Measurements from ENCODE around the gene GSTCD. TPM values are rescaled to one million over a fixed set of nuclear protein-coding genes. Genes with fewer than 3 reads are reported as not detected.

GSTCD gene
- total RNA-seq, 1 donor from 2014 or later = 13.9 TPM

GRCh38 chr4:105822061-105822460, 113.5 kb downstream of the GSTCD start:
- Mint-ChIP-seq H3K4me3 (ENCODE audit: unreplicated experiment) (no peak overlapping the region), H3K36me3 (ENCODE audit: unreplicated experiment) (no peaks in the 10 kb centered on the region), H3K27me3 (ENCODE audit: unreplicated experiment) (no peaks in the 10 kb centered on the region), H3K4me1 (ENCODE audit: low read depth, unreplicated experiment) (no peaks in the 10 kb centered on the region), H3K27ac (ENCODE audit: unreplicated experiment) (no peak overlapping the region), H3K9me3 (ENCODE audit: unreplicated experiment) (no peaks in the 10 kb centered on the region)
- DNase-seq = no peak
- no peak for TF ChIP-seq CTCF (IDR thresholded peaks at IDR 0.05; ENCODE audit: partially characterized antibody, unreplicated experiment)

GRCh38 chr4:105828074-105828473, 119.5 kb downstream of the GSTCD start:
- no peak for DNase-seq
- no peaks in the 10 kb centered on the region for H3K4me1 Mint-ChIP-seq (ENCODE audit: low read depth, unreplicated experiment)
- H3K36me3 Mint-ChIP-seq (ENCODE audit: unreplicated experiment) = peaks cover 6% of the 10 kb centered on the region
- no peak for TF ChIP-seq CTCF (IDR thresholded peaks at IDR 0.05; ENCODE audit: partially characterized antibody, unreplicated experiment)
- H3K9me3 Mint-ChIP-seq (ENCODE audit: unreplicated experiment) = no peaks in the 10 kb centered on the region
- H3K27me3 Mint-ChIP-seq (ENCODE audit: unreplicated experiment) = no peaks in the 10 kb centered on the region
- H3K27ac Mint-ChIP-seq (ENCODE audit: unreplicated experiment) = no peak overlapping the region
- no peak overlapping the region for H3K4me3 Mint-ChIP-seq (ENCODE audit: unreplicated experiment)

GRCh38 chr4:105831189-105831588, 122.6 kb downstream of the GSTCD start:
- H3K27ac Mint-ChIP-seq (ENCODE audit: unreplicated experiment) = no peak overlapping the region
- TF ChIP-seq CTCF (IDR thresholded peaks at IDR 0.05; ENCODE audit: partially characterized antibody, unreplicated experiment) = no peak

GRCh38 chr4:105835177-105835576, 126.6 kb downstream of the GSTCD start:
- Mint-ChIP-seq H3K27me3 (ENCODE audit: unreplicated experiment) (no peaks in the 10 kb centered on the region), H3K36me3 (ENCODE audit: unreplicated experiment) (peaks cover 7% of the 10 kb centered on the region), H3K4me3 (ENCODE audit: unreplicated experiment) (no peak overlapping the region), H3K27ac (ENCODE audit: unreplicated experiment) (no peak overlapping the region), H3K9me3 (ENCODE audit: unreplicated experiment) (no peaks in the 10 kb centered on the region), H3K4me1 (ENCODE audit: low read depth, unreplicated experiment) (no peaks in the 10 kb centered on the region)
- no peak for TF ChIP-seq CTCF (IDR thresholded peaks at IDR 0.05; ENCODE audit: partially characterized antibody, unreplicated experiment)
- no peak for DNase-seq

More at GRCh38 chr4:105831189-105831588, 122.6 kb downstream of the GSTCD start:
- Mint-ChIP-seq H3K4me1 (ENCODE audit: low read depth, unreplicated experiment) (no peaks in the 10 kb centered on the region), H3K27me3 (ENCODE audit: unreplicated experiment) (no peaks in the 10 kb centered on the region), H3K36me3 (ENCODE audit: unreplicated experiment) (peaks cover 13% of the 10 kb centered on the region), H3K4me3 (ENCODE audit: unreplicated experiment) (no peak overlapping the region), H3K9me3 (ENCODE audit: unreplicated experiment) (no peaks in the 10 kb centered on the region)
- DNase-seq = no peak

- no peaks in the 10 kb centered on the region for H3K27me3 Mint-ChIP-seq (ENCODE audit: unreplicated experiment)
- no peaks in the 10 kb centered on the region for H3K9me3 Mint-ChIP-seq (ENCODE audit: unreplicated experiment)
- H3K4me3 Mint-ChIP-seq (ENCODE audit: unreplicated experiment) = no peak overlapping the region
- H3K36me3 Mint-ChIP-seq (ENCODE audit: unreplicated experiment) = peaks cover 7% of the 10 kb centered on the region
- no peak for TF ChIP-seq CTCF (IDR thresholded peaks at IDR 0.05; ENCODE audit: partially characterized antibody, unreplicated experiment)
- no peaks in the 10 kb centered on the region for H3K4me1 Mint-ChIP-seq (ENCODE audit: low read depth, unreplicated experiment)
- H3K27ac Mint-ChIP-seq (ENCODE audit: unreplicated experiment) = no peak overlapping the region
- DNase-seq = no peak
Observed at GRCh38 chr4:105836537-105836936, 128.0 kb downstream of the GSTCD start.
